PC-9 (cell line): ENCODE data around the gene TPPP.

Experiments
- CTCF ChIP-seq: fragments of 200-600 bp; sonication (generic); conservative IDR thresholded peaks from 2 replicates; pipeline ENCODE4 v1.6.1; 2017; ENCODE audit warnings: mixed run types, antibody characterized with exemption, mild to moderate bottlenecking, moderate library complexity
- EZH2 ChIP-seq: fragments of 200-600 bp; sonication (generic); IDR thresholded peaks from 2 replicates; pipeline ENCODE4 v1.8.0; 2017; ENCODE audit warnings: antibody characterized with exemption, low read depth

- TF ChIP-seq CTCF, result no peak
- no peak for TF ChIP-seq EZH2
Measured at GRCh38 chr5:664994-665360, 28.2 kb downstream of the TPPP start.
